ENCODE measurements around the gene KMT2B. TPM values are rescaled to one million over a fixed set of nuclear protein-coding genes. Genes with fewer than 3 reads are reported as not detected.
A peak's percentile ranks its signal among the peaks of the same experiment; 100 is the strongest.

KMT2B gene
- total and polyA plus RNA-seq, 2 donors (not counting 1 experiment from before 2014, with no cell fraction given), result 85.6 to 96.9 TPM

GRCh38 chr19:35741203-35741515, 23.4 kb downstream of the KMT2B start:
- peaks cover 38 to 70% of the 10 kb centered on the region in 2 donors for H3K4me1 ChIP-seq (ENCODE audit: control insufficient read depth in 2 of 2, insufficient read depth in 2 of 2, low read length in 2 of 2)
- 1% methylated on average over 9 of the region's 12 CpGs for whole genome bisulfite sequencing (ENCODE audit: insufficient coverage)
- peak overlapping the region; percentile 73 to 96 for H3K27ac ChIP-seq (ENCODE audit: low read length in 2 of 2)
- TF ChIP-seq EZH2 (IDR thresholded peaks at IDR 0.05; ENCODE audit: borderline replicate concordance, insufficient read depth, low read depth, low read length, poor library complexity, severe bottlenecking) (no peak), CTCF (IDR thresholded peaks at IDR 0.05) (no peak)
- H3K79me2 ChIP-seq (ENCODE audit: control insufficient read depth, insufficient read depth, low read length), result peaks cover 46% of the 10 kb centered on the region
- ATAC-seq (ENCODE audit: low read depth), result no peak
- peak overlapping the region; percentile 92 for H3K27ac Mint-ChIP-seq
- ChIA-PET POLR2A (interaction anchor here (0.9 to 1.5 kb wide), 8 partner anchors 9 to 159 kb away, joined by 3 to 10 read pairs (median 4); partner anchors contain the start of genes HSPB6 and NFKBID), CTCF (interaction anchor here (1.0 to 1.6 kb wide), 7 partner anchors 9 to 217 kb away, joined by 3 to 7 read pairs (median 4); no protein-coding TSS in a partner anchor)
- no peaks in the 10 kb centered on the region for H3K9me3 Mint-ChIP-seq (ENCODE audit: insufficient read depth)
- H2AFZ ChIP-seq (ENCODE audit: insufficient read depth, low read depth, low read length, poor library complexity, severe bottlenecking), result peak overlapping the region; percentile 66
- peak overlapping the region; percentile 91 for H3K9ac ChIP-seq (ENCODE audit: low read length)
- intact Hi-C loops (cut with micrococcal nuclease), result loop anchor here (2.0 to 10.0 kb wide), 3 partner anchors 48 to 474 kb away; partner anchors contain the start of genes ZNF146 and ZNF565
- no peaks in the 10 kb centered on the region for H3K9me3 ChIP-seq (ENCODE audit: control extremely low read depth in 1 of 3, control insufficient read depth in 2 of 3, insufficient read depth in 1 of 3, low read length in 2 of 3)
- H3K27me3 ChIP-seq (replicated peaks in 1 of 4; ENCODE audit: control extremely low read depth in 1 of 4, control insufficient read depth in 3 of 4, insufficient read depth in 4 of 4, low read length in 3 of 4), result no peaks in the 10 kb centered on the region
- peaks cover 0 to 35% of the 10 kb centered on the region in 2 experiments for H3K36me3 ChIP-seq (replicated peaks in 1 of 2; ENCODE audit: control extremely low read depth in 1 of 2, control insufficient read depth in 1 of 2, extremely low read depth in 1 of 2, insufficient read depth in 2 of 2, low read length in 1 of 2)
- no peak for DNase-seq
- H3K4me3 ChIP-seq (ENCODE audit: control extremely low read depth in 1 of 5, extremely low read depth in 1 of 5, insufficient read depth in 1 of 5, low read depth in 2 of 5, low read length in 4 of 5), result peak overlapping the region; percentile 60 to 93 (median 83)
- peaks cover 62% of the 10 kb centered on the region for H3K4me1 Mint-ChIP-seq
- peak overlapping the region; percentile 100 for H3K4me2 ChIP-seq (replicated peaks; ENCODE audit: low read depth, low read length, poor library complexity, severe bottlenecking)
- peak overlapping the region; percentile 96 for H3K4me3 Mint-ChIP-seq
- H4K20me1 ChIP-seq (ENCODE audit: control insufficient read depth, insufficient read depth, low read length, poor library complexity, severe bottlenecking), result peaks cover 27% of the 10 kb centered on the region
- no peaks in the 10 kb centered on the region for H3K27me3 Mint-ChIP-seq

- H3K4me3 Mint-ChIP-seq, result peak within 1 kb of the TSS; percentile 96
- Histone ChIP-seq H4K20me1 (ENCODE audit: control insufficient read depth, insufficient read depth, low read length, poor library complexity, severe bottlenecking) (peaks cover 27% of the 10 kb centered on the region), H2AFZ (ENCODE audit: insufficient read depth, low read depth, low read length, poor library complexity, severe bottlenecking) (peak within 1 kb of the TSS; percentile 69), H3K9ac (ENCODE audit: low read length) (peak within 1 kb of the TSS; percentile 91), H3K27me3 (replicated peaks in 1 of 4; ENCODE audit: control extremely low read depth in 1 of 4, control insufficient read depth in 3 of 4, insufficient read depth in 4 of 4, low read length in 3 of 4) (no peaks in the 10 kb centered on the region), H3K4me3 (ENCODE audit: control extremely low read depth in 1 of 5, extremely low read depth in 1 of 5, insufficient read depth in 1 of 5, low read depth in 2 of 5, low read length in 4 of 5) (peak within 1 kb of the TSS; percentile 68 to 93 (median 83)), H3K79me2 (ENCODE audit: control insufficient read depth, insufficient read depth, low read length) (peaks cover 55% of the 10 kb centered on the region), H3K4me1 (ENCODE audit: control insufficient read depth in 2 of 2, insufficient read depth in 2 of 2, low read length in 2 of 2) (peaks cover 39 to 67% of the 10 kb centered on the region in 2 donors), H3K9me3 (ENCODE audit: control extremely low read depth in 1 of 3, control insufficient read depth in 2 of 3, insufficient read depth in 1 of 3, low read length in 2 of 3) (no peaks in the 10 kb centered on the region), H3K4me2 (replicated peaks; ENCODE audit: low read depth, low read length, poor library complexity, severe bottlenecking) (peak within 1 kb of the TSS; percentile 100), H3K27ac (ENCODE audit: low read length in 2 of 2) (peak within 1 kb of the TSS; percentile 96), H3K36me3 (replicated peaks in 1 of 2; ENCODE audit: control extremely low read depth in 1 of 2, control insufficient read depth in 1 of 2, extremely low read depth in 1 of 2, insufficient read depth in 2 of 2, low read length in 1 of 2) (peaks cover 0 to 25% of the 10 kb centered on the region in 2 experiments)
- H3K4me1 Mint-ChIP-seq, result peaks cover 59% of the 10 kb centered on the region
- ChIA-PET POLR2A (interaction anchor here (0.7 to 1.5 kb wide), 5 partner anchors 23 to 313 kb away, joined by 3 to 7 read pairs (median 4); no protein-coding TSS in a partner anchor), CTCF (interaction anchor here (0.7 to 1.5 kb wide), 5 partner anchors 9 to 49 kb away, joined by 3 to 5 read pairs (median 3); no protein-coding TSS in a partner anchor)
- intact Hi-C loops (cut with micrococcal nuclease), result loop anchor here (10.0 kb wide), 1 partner anchor 473 kb away; the partner anchor contains the start of genes ZNF146 and ZNF565
- no peak for TF ChIP-seq EZH2 (IDR thresholded peaks at IDR 0.05; ENCODE audit: borderline replicate concordance, insufficient read depth, low read depth, low read length, poor library complexity, severe bottlenecking)
- no peak for TF ChIP-seq CTCF (IDR thresholded peaks at IDR 0.05)
- 1% methylated on average over 8 of the region's 9 CpGs for WGBS (ENCODE audit: insufficient coverage)
- DNase-seq, result peak; percentile 91
- peak; percentile 10 for ATAC-seq (ENCODE audit: low read depth)
- no peaks in the 10 kb centered on the region for H3K27me3 Mint-ChIP-seq
- H3K9me3 Mint-ChIP-seq (ENCODE audit: insufficient read depth), result no peaks in the 10 kb centered on the region
- peak within 1 kb of the TSS; percentile 99 for H3K27ac Mint-ChIP-seq
These were observed 24.4 kb downstream of the KMT2B start, which contains the start of gene IGFLR1 for GRCh38 chr19:35742121-35742724. Gene IGFLR1, minus strand, starts transcription at chr19:35742452. Its CDS starts 1,272 bp downstream, at chr19:35741180.
